ENCODE measurements around the gene TRIOBP. TPM values are rescaled to one million over a fixed set of nuclear protein-coding genes. Genes with fewer than 3 reads are reported as not detected.

The TRIOBP gene
- total RNA-seq, 2 donors from 2014 or later, result 74.7 to 82.2 TPM

DNA sequence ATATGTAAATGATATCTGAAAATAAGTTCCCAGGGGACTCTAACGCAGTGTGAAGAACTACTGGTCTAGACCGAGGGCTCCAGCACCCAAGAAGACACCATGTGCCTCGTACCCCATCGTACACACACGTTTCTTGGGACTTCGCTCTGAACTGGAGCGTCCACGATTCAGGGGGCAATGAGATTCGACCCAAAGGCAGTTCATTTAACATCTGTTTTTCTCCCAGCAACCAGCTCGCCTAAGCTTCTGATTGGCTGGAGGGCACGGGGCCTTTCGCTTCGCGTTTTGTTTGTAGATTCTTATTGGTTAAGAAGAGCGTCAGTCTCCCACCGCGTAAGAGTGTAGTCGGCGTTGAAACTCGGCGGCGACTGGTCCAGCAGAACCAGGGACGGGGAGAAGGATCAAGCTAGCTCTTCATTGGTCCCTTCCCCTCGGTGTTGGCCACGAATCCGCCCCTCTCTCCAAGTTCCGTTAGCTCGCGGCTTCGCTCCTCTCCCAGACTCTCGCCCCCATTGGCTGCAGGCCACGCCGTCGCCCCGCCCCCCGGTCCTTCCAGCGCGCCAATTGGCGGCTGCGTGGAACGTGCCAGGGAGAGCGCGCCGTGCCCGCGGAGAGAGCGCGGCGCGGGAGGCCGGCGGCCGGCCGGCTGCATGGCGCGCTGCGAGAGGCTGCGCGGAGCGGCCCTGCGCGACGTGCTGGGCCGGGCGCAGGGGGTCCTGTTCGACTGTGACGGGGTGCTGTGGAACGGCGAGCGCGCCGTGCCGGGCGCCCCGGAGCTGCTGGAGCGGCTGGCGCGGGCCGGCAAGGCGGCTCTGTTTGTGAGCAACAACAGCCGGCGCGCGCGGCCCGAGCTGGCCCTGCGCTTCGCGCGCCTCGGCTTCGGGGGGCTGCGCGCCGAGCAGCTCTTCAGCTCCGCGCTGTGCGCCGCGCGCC is 38.4 kb upstream of the TRIOBP start, which contains the start of gene PDXP:
PDXP (plus strand) TSS at position 591 of the 933 bp plus-strand sequence; CDS start at position 651, 60 bp downstream.
- H3K36me3 Mint-ChIP-seq (ENCODE audit: low read depth), result peaks cover 6% of the 10 kb centered on the region
- peak within 1 kb of the TSS; percentile 85 for H3K4me3 ChIP-seq (ENCODE audit: low read length)
- H3K27ac ChIP-seq (ENCODE audit: low read depth, low read length), result peak within 1 kb of the TSS; percentile 55
- H3K9me3 Mint-ChIP-seq, result no peaks in the 10 kb centered on the region
- peaks cover 28% of the 10 kb centered on the region for H3K4me1 Mint-ChIP-seq
- DNase-seq, result peak; percentile 99
- 0 to 1% methylated on average over 16 to 101 of the region's 101 CpGs for WGBS, 2 experiments (ENCODE audit: insufficient coverage in 1 of 2, insufficient read length in 1 of 2)
- peak within 1 kb of the TSS; percentile 34 for H3K9ac ChIP-seq (ENCODE audit: extremely low read depth, low read length, poor library complexity, severe bottlenecking)
- TF ChIP-seq, protein P1, sequence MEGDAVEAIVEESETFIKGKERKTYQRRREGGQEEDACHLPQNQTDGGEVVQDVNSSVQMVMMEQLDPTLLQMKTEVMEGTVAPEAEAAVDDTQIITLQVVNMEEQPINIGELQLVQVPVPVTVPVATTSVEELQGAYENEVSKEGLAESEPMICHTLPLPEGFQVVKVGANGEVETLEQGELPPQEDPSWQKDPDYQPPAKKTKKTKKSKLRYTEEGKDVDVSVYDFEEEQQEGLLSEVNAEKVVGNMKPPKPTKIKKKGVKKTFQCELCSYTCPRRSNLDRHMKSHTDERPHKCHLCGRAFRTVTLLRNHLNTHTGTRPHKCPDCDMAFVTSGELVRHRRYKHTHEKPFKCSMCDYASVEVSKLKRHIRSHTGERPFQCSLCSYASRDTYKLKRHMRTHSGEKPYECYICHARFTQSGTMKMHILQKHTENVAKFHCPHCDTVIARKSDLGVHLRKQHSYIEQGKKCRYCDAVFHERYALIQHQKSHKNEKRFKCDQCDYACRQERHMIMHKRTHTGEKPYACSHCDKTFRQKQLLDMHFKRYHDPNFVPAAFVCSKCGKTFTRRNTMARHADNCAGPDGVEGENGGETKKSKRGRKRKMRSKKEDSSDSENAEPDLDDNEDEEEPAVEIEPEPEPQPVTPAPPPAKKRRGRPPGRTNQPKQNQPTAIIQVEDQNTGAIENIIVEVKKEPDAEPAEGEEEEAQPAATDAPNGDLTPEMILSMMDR (conservative IDR thresholded peaks at IDR 0.05), result no peak
- H3K9me3 ChIP-seq (ENCODE audit: control insufficient read depth, low read length), result no peaks in the 10 kb centered on the region
- no peaks in the 10 kb centered on the region for H3K27me3 ChIP-seq (ENCODE audit: control insufficient read depth, insufficient read depth, low read length, poor library complexity, severe bottlenecking)
- H3K4me1 ChIP-seq (ENCODE audit: control insufficient read depth, insufficient read depth, low read length), result peaks cover 6% of the 10 kb centered on the region
- peak within 1 kb of the TSS; percentile 95 for H3K27ac Mint-ChIP-seq
- peaks cover under 1% of the 10 kb centered on the region for H3K36me3 ChIP-seq (ENCODE audit: control insufficient read depth, insufficient read depth, low read length)
- H3K4me3 Mint-ChIP-seq, result peak within 1 kb of the TSS; percentile 76
- no peaks in the 10 kb centered on the region for H3K27me3 Mint-ChIP-seq (ENCODE audit: insufficient read depth)

DNA sequence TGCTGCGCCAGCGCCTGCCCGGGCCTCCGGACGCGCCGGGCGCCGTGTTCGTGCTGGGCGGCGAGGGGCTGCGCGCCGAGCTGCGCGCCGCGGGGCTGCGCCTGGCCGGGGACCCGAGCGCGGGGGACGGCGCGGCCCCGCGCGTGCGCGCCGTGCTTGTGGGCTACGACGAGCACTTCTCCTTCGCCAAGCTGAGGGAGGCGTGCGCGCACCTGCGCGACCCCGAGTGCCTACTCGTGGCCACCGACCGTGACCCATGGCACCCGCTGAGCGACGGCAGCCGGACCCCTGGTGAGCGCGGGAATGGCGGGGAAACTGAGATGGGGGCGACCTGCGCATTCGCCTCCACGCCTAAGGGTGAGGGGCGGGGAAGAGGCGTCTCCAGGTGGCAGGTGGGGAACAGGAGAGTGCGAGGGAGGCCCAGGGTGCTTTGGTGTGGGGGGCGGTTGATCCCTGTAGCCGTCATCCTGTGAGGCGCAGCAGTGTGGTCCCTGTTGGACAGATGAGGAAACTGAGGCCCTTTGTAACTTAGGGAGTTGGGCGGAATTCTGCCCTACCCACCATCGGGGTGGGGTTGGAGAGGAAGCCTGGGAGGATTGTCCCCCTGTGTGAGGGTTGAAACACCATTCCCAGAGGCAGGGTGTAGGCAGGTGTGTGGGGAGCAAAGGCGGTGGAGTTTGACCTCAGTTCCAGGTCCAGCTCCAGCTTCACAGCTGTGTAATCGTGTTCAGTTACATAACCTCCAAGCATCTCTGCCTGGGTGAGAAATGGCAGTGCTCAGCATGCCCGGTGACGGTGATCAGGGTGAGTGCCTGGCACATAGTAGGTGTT is 37.6 kb upstream of the TRIOBP start:
- H3K27ac ChIP-seq (ENCODE audit: low read depth, low read length), result no peak overlapping the region
- WGBS, 2 experiments (ENCODE audit: insufficient coverage in 1 of 2, insufficient read length in 1 of 2), result 6 to 33% methylated on average over 6 to 68 of the region's 68 CpGs
- H3K27ac Mint-ChIP-seq, result peak overlapping the region; percentile 44

More for the DNA sequence above, 37.6 kb upstream of the TRIOBP start:
- H3K27me3 Mint-ChIP-seq (ENCODE audit: insufficient read depth), result no peaks in the 10 kb centered on the region
- TF ChIP-seq, protein P1 (conservative IDR thresholded peaks at IDR 0.05), result no peak
- Histone ChIP-seq H3K9me3 (ENCODE audit: control insufficient read depth, low read length) (no peaks in the 10 kb centered on the region), H3K4me3 (ENCODE audit: low read length) (peak overlapping the region; percentile 77), H3K9ac (ENCODE audit: extremely low read depth, low read length, poor library complexity, severe bottlenecking) (peak overlapping the region; percentile 34), H3K27me3 (ENCODE audit: control insufficient read depth, insufficient read depth, low read length, poor library complexity, severe bottlenecking) (no peaks in the 10 kb centered on the region), H3K36me3 (ENCODE audit: control insufficient read depth, insufficient read depth, low read length) (peaks cover 3% of the 10 kb centered on the region), H3K4me1 (ENCODE audit: control insufficient read depth, insufficient read depth, low read length) (peaks cover 6% of the 10 kb centered on the region)
- H3K4me3 Mint-ChIP-seq, result peak overlapping the region; percentile 76
- no peaks in the 10 kb centered on the region for H3K9me3 Mint-ChIP-seq
- DNase-seq, result no peak
- H3K4me1 Mint-ChIP-seq, result peaks cover 28% of the 10 kb centered on the region
- H3K36me3 Mint-ChIP-seq (ENCODE audit: low read depth), result peaks cover 2% of the 10 kb centered on the region

Measured in endodermal cell (in vitro differentiated cells).